GM21786 (cell line): Measurements from ENCODE around the gene FAM9B.
"Not testable (repeated sequence)": the region's sequence is repeated elsewhere in the genome, so short reads cannot be mapped to it uniquely, and the experiment has no call there.

ENCODE experiments used
- ATAC-seq: cut with Tn5 transposase; IDR thresholded peaks from one replicate; pipeline ENCODE4 v1.9.1; 2021; ENCODE audit not compliant: unreplicated experiment

The FAM9B gene

DNA sequence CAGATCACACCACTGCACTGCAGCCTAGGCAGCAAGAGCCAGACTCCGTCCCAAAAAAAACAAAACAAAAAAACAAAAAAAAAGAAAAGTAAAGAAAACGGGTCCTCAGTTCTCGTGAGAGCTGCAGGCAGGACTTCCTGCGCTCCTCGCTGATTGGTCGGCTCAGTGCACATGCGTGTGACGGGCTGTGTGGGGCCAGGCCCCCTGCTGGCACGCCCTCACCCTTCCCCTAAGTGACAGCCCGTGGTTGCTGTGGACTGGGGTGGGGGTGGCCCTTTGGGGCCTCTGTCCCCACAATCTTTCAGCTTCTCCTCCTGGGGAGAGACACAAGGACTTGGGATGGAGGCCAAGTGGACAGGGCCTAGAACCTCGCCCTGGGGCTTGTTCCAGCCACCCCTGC lies at the start of gene FAM9B:
FAM9B (minus strand) TSS at position 139 of the 400 bp plus-strand sequence. CDS start 1,141 bp downstream, outside the sequence.
- ATAC-seq: no peak

GRCh38 chrX:9081271-9081670 lies 47.3 kb upstream of the FAM9B start:
- no peak for ATAC-seq

- no peak for ATAC-seq
These were observed 40.4 kb upstream of the FAM9B start for GRCh38 chrX:9074326-9074725.

GRCh38 chrX:9072281-9072680 lies 38.4 kb upstream of the FAM9B start:
- no peak for ATAC-seq

DNA sequence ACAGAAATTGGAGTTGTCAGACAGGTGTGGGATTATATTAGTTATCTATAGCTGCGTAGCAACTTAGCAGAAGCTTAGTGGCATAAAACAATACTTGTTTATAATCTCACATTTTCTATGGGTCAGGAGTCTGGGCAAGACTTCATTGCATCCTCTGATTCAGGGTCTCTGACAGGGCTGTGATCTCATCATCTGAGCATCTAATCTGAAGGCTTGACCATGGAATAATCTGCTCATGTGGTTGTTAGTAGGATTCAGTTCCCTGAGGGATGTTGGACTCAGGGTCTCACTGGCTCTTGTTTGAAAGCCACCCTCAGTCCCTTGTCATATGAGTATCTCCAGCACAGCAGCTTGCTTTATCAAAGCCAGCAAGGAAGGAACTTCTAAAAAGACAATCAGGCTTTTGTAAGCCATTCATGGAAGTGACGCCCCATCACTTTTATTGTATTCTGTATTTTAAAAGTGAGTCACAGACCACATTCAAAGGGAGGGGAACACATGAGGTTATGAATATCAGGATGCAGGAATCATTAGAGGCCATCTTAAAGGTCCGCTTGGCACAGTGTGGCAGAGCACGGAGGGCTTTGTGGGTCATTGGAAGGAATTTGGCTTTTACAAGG lies 37.2 kb upstream of the FAM9B start:
- ATAC-seq: no peak

DNA sequence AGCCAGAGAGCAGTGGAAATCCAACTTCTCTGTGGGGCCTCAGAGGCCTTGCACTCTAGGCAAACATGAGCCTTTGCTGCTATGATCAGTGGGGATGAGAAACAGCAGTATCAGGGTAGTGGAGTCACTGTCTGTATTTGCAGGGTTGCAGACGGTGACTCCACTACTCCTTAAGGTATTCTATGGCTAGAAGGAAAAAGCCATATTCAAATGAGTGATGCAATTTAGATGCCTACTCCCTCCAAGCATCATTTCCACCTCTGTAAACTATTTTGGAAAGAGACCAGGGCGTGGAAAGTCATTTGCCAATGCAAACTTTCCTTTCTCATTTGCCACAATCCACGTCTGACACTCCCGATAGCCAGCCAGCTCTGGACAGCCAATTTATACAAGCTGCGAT lies 35.6 kb upstream of the FAM9B start:
- no peak for ATAC-seq

DNA sequence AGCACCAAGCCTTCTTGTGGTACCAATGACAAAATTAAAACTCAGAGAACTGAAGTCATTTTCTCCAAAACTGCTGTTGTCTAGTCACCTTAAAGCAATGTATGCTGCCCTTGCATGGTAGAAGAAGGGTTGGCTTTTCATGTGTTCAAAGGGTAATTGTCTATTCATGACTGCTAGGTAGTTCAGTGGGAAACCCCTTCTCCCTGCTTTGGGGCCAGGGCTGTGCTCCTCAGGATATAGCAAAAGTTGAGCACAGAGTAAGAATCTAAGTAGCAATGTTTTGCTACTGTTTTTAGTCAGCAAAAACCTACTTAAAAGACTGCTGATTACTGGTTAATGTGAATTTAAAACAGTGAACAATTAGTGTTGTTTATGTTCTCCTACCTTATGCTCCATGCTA lies 30.8 kb upstream of the FAM9B start:
- no peak for ATAC-seq

DNA sequence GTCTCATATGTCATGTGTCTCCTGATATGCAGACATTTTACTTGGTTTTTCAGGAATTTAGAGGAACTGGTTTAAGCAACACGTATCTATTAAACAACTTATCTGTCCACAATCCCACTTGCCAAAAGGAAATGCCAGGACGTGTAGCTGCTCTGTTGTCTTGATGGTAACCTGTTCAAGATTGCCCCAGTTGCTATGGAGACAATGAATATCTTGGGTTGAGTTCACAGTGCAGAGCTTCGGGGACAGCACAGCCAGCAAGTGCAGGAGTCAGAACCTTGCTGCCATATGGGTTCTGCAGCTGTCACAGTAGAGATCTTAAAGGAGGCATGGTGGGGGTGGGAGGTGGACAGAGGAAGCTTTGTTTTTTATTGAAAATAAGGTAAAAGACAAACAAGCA lies 28.7 kb upstream of the FAM9B start:
- ATAC-seq: no peak

DNA sequence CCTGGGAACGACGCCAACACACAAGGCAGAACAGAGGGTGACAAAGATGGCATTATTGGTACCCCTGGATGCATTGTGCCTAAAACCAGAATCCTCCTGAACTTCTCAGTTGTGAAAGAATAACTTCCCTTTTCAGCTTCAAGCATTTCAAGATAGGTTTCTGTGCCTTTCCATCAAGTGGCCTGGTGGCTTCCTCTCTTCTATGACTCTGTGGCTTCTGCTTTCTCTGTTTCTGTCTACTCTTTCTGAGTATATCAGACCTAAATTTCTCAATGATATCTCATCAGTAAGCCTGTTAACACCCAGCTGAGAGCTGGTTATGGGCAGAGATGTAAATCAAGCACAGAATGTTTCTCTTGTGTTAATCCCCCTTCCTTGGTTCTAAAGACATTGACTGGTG lies 21.4 kb upstream of the FAM9B start:
- ATAC-seq: no peak

- ATAC-seq: no peak
These were observed 18.2 kb upstream of the FAM9B start for GRCh38 chrX:9052081-9052480.

DNA sequence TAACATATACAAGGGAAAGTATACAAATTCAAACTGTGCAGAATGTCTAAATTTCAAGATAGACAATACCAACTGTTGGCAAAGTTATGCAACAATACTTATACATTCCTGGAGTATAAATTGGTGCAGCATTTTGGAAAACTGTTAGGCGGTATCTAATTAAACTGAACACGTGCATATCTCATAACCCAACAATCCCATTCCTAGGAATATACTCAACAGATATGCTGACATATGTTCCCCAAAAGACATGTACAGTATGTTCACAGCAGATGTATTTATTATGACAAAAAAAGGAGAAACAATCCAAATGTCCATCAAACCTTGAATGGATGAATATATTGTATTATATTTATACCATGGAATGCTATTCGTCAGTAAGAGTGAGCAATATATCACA lies 16.4 kb upstream of the FAM9B start:
- ATAC-seq: no peak

DNA sequence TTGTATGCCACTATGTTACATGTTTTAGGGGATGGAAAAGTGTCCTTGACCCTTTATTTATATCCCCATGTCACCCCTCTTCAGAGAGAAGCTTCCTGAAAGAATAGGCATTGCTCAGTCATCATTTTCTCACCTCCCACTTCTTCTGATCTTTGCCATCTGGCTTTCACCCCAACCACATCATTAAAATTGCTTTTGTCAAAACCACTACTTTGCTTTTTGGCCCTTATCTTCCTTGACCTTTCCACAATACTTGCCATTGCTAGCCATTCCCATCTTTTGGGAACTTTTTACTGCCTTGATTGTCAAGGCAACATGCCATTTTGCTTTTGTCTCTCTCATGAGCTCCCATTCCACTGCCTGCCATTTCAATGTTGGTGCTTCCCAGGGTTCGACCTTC lies 14.9 kb upstream of the FAM9B start:
- ATAC-seq: no peak

DNA sequence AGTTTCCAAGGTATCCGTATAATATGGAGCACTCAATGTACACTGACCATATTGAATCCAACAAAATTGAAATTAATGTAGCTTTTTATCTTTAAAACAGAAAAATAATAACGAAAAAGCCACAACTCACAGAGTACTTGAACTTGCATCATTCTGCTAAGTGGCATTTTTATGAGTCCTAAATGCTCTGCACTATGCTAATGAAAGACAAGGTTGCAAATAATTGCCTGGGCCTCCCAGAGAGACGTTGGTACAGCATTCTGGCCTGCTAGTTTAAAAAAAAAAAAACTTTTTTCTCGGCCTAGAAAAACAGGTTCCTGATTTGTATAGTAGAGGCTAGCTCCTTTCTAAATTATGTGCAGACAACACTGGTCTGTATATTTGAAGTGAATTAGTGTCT lies 4.3 kb upstream of the FAM9B start:
- ATAC-seq: no peak

GRCh38 chrX:9037296-9037695 lies 3.4 kb upstream of the FAM9B start:
- ATAC-seq: no peak

GRCh38 chrX:9033586-9033985 lies 341 bp downstream of the FAM9B start:
- ATAC-seq: no peak

- ATAC-seq: no peak
These were observed 748 bp downstream of the FAM9B start for GRCh38 chrX:9033179-9033578.

- ATAC-seq: no peak
These were observed 10.6 kb downstream of the FAM9B start for GRCh38 chrX:9023293-9023692.

DNA sequence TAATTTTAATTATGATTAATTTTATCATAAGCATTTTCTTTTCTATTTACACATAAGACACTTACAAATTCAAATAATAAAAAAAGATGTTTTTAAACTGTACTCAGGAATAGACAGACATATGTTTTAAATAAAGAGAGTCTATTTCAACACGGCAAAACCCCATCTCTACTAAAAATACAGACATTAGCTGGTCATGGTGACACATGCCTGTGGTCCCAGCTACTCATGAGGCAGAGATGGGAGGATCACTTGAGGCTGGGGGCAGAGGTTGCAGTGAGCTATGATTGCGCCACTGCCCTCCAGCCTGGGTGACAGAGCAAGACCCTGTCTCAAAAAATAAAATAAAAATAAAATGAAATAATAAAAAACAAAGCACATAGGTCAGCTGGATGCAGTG lies 14.8 kb downstream of the FAM9B start:
- no peak for ATAC-seq

DNA sequence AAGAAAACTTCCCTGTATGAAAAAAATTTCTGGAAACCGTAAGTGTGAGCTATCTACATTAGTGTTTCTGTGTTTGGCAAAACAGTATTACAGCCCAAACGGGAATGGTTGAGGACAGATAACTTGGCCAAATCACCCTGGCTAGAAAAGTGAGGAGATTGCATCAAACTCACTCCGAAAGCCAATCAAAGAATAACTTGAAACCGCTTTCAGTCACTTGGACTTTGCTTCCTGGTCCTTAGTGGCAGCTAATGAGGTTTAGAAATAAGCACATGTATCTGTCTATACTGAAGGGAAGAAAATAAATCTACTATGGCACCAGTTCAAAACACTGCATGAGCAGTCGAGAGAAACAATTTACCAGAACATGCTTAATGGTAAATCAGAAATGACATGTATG lies 15.6 kb downstream of the FAM9B start:
- not testable (repeated sequence) for ATAC-seq

- ATAC-seq: no peak
These were observed 30.9 kb downstream of the FAM9B start for GRCh38 chrX:9003041-9003440.

- ATAC-seq: no peak
These were observed 45.5 kb downstream of the FAM9B start for GRCh38 chrX:8988446-8988845.

DNA sequence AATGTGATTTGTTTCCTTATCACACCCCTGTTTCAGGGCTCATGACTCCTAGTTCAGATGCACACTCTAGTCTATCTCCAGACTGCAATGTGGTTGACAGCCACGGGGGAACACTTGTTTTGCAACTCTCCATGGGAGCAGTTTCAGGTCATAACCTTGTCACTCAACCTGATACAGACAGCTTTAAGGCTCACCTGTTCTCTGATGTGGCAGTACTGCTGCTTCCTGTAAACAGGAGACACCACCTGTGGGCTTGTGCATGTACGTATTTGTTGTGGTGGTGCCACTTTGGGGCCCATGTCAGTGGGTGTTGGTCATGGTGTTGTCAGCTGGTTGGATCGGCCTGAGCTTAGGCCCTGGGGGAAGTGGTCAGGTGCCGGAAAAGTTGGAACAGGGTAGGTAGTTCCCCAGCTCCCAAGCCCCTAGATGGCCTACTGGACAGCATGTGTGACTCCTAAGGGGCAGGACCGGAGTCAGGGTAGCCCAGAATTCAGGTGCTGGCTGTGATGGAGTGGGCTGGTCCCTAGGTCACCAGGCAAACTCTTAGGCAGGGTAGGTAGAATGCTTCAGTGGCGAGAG lies 46.2 kb downstream of the FAM9B start:
- no peak for ATAC-seq

DNA sequence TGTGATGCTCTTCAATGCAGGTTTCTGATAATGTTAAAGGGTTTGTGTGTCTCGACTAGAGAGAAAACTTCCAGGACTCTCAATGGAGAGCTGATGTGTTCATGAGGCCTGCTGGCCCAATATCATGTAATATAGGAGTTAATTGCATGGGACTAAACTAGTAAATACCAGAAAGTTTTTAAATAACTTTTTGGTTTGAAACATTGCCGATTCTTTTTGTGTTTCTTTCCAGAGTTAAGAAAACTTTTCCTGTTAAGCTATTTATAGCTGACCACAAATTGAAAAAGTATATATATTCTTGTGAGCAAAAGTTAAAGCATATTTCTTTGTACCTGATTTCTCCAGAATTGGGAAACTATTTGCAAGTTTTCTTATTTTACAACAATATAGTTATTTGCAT lies 49.7 kb downstream of the FAM9B start:
- no peak for ATAC-seq
